ENCODE measurements around the gene ADRA2C. TPM values are rescaled to one million over a fixed set of nuclear protein-coding genes. Genes with fewer than 3 reads are reported as not detected.

ADRA2C gene
- total RNA-seq, 1 experiment from 2014 or later = 0.28 TPM

DNA sequence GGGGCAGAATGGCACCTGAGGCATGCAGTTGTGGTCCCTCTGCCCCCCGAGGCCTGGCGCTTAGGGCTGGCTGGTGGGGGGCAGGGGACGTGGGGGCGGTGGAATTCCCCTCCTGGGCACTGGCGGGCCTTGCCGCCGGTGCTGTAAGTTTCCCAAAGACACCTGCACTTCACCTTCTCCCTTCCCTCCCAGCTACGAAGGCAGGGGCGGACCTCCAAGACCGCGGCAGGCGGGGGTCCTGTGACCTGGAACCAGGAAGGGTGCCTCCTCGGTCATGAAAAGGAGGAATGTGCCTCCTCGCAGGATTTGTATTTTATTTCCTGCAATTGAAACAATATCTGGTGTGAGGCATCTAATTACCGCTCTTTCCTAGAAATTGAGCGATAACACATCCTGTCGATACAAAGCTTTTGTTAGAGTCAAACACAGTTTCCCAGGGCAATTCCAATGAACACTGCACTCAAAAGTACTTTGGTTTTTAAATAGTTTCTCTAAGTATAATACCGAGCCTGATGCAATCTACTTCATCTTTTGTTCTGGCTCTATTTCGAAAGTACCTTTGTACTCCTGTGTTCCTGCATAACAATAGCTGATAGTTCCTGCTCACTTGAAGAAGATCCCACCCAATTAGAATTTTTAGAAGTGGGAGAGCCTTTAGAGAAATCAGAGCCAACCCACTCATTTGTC lies 12.3 kb upstream of the ADRA2C start:
- no peak for DNase-seq (ENCODE audit: unreplicated experiment)
- POLR2A ChIA-PET = no interaction called here
- TF ChIP-seq, protein P1, sequence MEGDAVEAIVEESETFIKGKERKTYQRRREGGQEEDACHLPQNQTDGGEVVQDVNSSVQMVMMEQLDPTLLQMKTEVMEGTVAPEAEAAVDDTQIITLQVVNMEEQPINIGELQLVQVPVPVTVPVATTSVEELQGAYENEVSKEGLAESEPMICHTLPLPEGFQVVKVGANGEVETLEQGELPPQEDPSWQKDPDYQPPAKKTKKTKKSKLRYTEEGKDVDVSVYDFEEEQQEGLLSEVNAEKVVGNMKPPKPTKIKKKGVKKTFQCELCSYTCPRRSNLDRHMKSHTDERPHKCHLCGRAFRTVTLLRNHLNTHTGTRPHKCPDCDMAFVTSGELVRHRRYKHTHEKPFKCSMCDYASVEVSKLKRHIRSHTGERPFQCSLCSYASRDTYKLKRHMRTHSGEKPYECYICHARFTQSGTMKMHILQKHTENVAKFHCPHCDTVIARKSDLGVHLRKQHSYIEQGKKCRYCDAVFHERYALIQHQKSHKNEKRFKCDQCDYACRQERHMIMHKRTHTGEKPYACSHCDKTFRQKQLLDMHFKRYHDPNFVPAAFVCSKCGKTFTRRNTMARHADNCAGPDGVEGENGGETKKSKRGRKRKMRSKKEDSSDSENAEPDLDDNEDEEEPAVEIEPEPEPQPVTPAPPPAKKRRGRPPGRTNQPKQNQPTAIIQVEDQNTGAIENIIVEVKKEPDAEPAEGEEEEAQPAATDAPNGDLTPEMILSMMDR (IDR thresholded peaks at IDR 0.05; ENCODE audit: unreplicated experiment) = no peak
- intact Hi-C loops (cut with micrococcal nuclease) = no loop called here
- no peaks in the 10 kb centered on the region for H3K9me3 Mint-ChIP-seq (ENCODE audit: unreplicated experiment)
- CTCF ChIA-PET = interaction anchor here (0.9 kb wide), 1 partner anchor 30 kb away, joined by 3 read pairs; no protein-coding TSS in a partner anchor
- no peak overlapping the region for H3K4me3 Mint-ChIP-seq (ENCODE audit: unreplicated experiment)
- no peak overlapping the region for H3K27ac Mint-ChIP-seq (ENCODE audit: low read depth, unreplicated experiment)
- peaks cover 44% of the 10 kb centered on the region for H3K27me3 Mint-ChIP-seq (ENCODE audit: insufficient read depth, unreplicated experiment)
- no peaks in the 10 kb centered on the region for H3K36me3 Mint-ChIP-seq (ENCODE audit: insufficient read depth, unreplicated experiment)
- no TSS peak for BruUV-seq (replicated peaks)
- H3K4me1 Mint-ChIP-seq (ENCODE audit: insufficient read depth, unreplicated experiment) = peaks cover 6% of the 10 kb centered on the region

DNA sequence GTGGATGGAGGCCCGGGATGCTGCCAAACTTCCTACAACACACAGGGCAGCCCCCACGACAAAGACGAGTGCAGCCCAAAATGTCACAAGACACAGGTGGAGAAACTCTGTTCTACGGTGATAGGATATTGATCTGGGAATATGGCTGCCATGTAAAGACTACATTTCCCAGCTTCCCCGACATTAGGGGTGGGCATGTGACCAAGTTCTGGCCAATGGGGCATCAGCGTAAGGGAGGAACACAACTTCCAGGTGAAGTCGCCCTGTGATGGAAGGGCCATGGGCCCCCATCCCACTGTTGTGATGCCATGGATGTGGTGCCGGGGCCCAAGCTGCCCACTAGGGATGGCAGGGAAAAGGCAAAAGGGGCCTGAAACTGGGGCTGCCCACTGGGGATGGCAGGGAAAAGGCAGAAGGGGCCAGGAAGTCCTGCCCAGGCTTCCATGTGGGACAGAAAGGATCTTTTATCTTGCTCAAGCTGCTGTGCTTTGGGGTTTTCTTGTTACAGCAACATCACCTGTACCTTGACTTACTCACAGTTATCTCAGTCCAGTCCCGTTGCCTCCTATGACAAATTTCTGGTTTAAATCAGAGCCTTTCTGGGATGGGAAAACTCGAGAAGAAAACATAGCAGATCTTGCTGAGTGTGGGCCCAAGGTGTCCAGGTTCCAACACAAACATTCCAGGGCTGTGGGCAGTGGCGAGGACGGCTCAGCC lies 9.7 kb upstream of the ADRA2C start:
- H3K27ac Mint-ChIP-seq (ENCODE audit: low read depth, unreplicated experiment) = no peak overlapping the region
- peaks cover 31% of the 10 kb centered on the region for H3K27me3 Mint-ChIP-seq (ENCODE audit: insufficient read depth, unreplicated experiment)
- BruUV-seq (replicated peaks) = no TSS peak
- H3K4me3 Mint-ChIP-seq (ENCODE audit: unreplicated experiment) = no peak overlapping the region
- H3K4me1 Mint-ChIP-seq (ENCODE audit: insufficient read depth, unreplicated experiment) = peaks cover 6% of the 10 kb centered on the region
- DNase-seq (ENCODE audit: unreplicated experiment) = no peak
- CTCF ChIA-PET = no interaction called here
- POLR2A ChIA-PET = no interaction called here
- intact Hi-C loops (cut with micrococcal nuclease) = no loop called here
- no peaks in the 10 kb centered on the region for H3K9me3 Mint-ChIP-seq (ENCODE audit: unreplicated experiment)
- no peaks in the 10 kb centered on the region for H3K36me3 Mint-ChIP-seq (ENCODE audit: insufficient read depth, unreplicated experiment)
- TF ChIP-seq, protein P1 (IDR thresholded peaks at IDR 0.05; ENCODE audit: unreplicated experiment) = no peak

DNA sequence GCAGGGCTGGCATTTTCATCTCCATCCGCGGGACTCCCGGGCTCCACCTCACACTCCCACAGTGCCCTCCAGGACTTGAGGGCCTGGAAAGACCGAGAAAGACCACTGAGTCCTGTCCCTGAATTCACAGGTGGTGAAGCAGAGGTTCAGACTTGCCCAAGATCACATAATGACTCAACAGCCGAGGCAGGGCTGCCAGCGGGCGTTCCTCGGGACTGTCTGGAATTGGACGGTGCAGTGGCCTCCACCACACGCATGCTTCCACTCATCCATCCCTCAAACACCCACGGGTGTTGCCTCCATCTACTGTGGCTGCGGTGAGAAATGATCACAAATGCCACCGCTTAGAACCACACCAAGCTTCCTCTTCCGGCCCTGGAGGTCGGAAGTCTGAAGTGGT lies 6.9 kb upstream of the ADRA2C start:
- no peaks in the 10 kb centered on the region for H3K36me3 Mint-ChIP-seq (ENCODE audit: insufficient read depth, unreplicated experiment)
- peak; percentile 10 for DNase-seq (ENCODE audit: unreplicated experiment)
- H3K4me3 Mint-ChIP-seq (ENCODE audit: unreplicated experiment) = no peak overlapping the region
- intact Hi-C loops (cut with micrococcal nuclease) = no loop called here
- ChIA-PET CTCF (no interaction called here), POLR2A (no interaction called here)
- TF ChIP-seq, protein P1 (IDR thresholded peaks at IDR 0.05; ENCODE audit: unreplicated experiment) = no peak
- H3K27me3 Mint-ChIP-seq (ENCODE audit: insufficient read depth, unreplicated experiment) = peaks cover 26% of the 10 kb centered on the region
- no TSS peak for BruUV-seq (replicated peaks)
- peaks cover 6% of the 10 kb centered on the region for H3K4me1 Mint-ChIP-seq (ENCODE audit: insufficient read depth, unreplicated experiment)
- H3K27ac Mint-ChIP-seq (ENCODE audit: low read depth, unreplicated experiment) = no peak overlapping the region
- H3K9me3 Mint-ChIP-seq (ENCODE audit: unreplicated experiment) = no peaks in the 10 kb centered on the region

DNA sequence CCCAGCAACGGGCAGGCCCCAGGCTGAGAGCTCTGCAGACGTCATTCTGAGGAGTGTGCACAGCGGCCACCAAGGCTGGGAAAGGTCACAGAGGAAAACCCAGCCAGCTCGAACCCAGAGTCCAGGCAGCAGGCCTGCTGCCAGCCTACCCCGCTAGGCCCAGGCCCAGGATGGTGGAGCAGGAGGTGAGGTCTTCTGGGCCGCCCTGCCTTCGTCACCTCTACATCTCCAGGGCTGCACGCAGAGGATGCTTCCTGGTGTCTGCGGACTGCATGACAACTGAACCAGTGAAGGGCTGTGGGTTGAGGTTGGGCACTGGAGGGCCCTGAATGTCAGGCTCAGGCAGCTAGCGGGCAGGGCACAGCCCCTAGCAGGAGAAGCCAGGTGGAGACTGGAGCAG lies 5.8 kb upstream of the ADRA2C start:
- TF ChIP-seq, protein P1 (IDR thresholded peaks at IDR 0.05; ENCODE audit: unreplicated experiment) = no peak
- DNase-seq (ENCODE audit: unreplicated experiment) = no peak
- Mint-ChIP-seq H3K4me3 (ENCODE audit: unreplicated experiment) (no peak overlapping the region), H3K27me3 (ENCODE audit: insufficient read depth, unreplicated experiment) (peaks cover 15% of the 10 kb centered on the region), H3K9me3 (ENCODE audit: unreplicated experiment) (no peaks in the 10 kb centered on the region), H3K4me1 (ENCODE audit: insufficient read depth, unreplicated experiment) (peaks cover 6% of the 10 kb centered on the region), H3K27ac (ENCODE audit: low read depth, unreplicated experiment) (no peak overlapping the region), H3K36me3 (ENCODE audit: insufficient read depth, unreplicated experiment) (no peaks in the 10 kb centered on the region)
- POLR2A ChIA-PET = no interaction called here
- intact Hi-C loops (cut with micrococcal nuclease) = no loop called here
- BruUV-seq (replicated peaks) = no TSS peak
- CTCF ChIA-PET = interaction anchor here (0.6 to 0.7 kb wide), 2 partner anchors 87 to 765 kb away, joined by 3 read pairs; no protein-coding TSS in a partner anchor

Data from MCF 10A (cell line).